Left hindlimb (tissue), 1 donor: ENCODE results near the gene KIF26A.
A peak's percentile ranks its signal among the peaks of the same experiment; 100 is the strongest.

ENCODE experiments used
- DNase-seq: peaks from one replicate; pipeline ENCODE4 v3.0.0-alpha.2; 2018

The KIF26A gene

DNA sequence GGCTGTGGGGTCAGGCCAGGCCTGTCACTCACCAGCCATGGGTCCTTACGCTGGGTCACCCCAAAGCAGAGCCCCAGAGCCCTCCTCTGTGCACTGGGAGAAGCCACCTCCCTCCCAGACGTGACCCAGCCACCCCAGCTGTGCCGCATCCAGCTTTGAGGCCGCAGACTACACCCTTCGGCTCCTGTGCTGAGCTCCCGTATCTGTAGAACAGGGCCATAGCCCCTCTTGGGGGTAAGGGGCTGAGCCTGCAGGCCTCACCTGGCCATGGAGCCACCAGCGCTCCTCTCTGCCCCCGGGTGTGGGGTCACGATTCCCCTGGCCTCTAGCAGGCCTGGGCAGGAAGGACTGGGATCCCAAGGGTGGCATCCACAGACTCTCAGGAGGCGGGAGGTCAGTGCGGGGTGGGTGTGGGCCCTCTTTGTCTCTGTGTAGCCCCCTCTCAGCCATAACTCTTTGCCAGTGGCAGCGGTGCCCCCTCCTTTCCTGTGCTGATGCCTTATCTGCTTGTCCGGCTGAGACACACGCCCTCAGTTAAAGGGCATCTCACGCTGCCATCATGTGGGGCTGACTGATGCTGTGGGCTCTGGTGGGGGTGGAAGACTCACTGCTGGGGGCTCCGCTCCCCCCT lies 36.6 kb upstream of the KIF26A start:
- DNase-seq: peak; percentile 22

- DNase-seq: peak; percentile 29
These were observed 36.0 kb upstream of the KIF26A start for GRCh38 chr14:104102282-104102914.

DNA sequence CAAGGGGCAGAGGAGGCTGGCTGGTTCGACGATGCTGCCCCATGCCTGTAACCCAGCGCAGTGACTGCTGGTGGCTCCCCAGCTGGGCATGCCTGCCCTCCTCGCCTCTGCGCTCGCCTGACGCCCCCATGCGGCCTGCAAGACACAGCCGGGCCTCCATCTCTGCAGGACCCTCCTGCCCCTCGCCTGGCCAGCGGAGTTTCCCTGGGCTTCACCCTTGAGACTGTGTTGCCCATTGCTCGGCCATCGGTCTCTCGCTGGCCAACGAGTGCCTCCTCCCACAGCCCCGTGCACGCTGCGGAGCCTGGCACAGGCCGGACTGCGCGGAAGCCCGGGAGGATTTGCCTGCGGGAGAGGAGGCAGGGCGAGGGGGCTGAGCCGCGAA lies 35.3 kb upstream of the KIF26A start:
- DNase-seq: peak; percentile 8

GRCh38 chr14:104103446-104104075 lies 34.8 kb upstream of the KIF26A start:
- DNase-seq: peak; percentile 22

DNA sequence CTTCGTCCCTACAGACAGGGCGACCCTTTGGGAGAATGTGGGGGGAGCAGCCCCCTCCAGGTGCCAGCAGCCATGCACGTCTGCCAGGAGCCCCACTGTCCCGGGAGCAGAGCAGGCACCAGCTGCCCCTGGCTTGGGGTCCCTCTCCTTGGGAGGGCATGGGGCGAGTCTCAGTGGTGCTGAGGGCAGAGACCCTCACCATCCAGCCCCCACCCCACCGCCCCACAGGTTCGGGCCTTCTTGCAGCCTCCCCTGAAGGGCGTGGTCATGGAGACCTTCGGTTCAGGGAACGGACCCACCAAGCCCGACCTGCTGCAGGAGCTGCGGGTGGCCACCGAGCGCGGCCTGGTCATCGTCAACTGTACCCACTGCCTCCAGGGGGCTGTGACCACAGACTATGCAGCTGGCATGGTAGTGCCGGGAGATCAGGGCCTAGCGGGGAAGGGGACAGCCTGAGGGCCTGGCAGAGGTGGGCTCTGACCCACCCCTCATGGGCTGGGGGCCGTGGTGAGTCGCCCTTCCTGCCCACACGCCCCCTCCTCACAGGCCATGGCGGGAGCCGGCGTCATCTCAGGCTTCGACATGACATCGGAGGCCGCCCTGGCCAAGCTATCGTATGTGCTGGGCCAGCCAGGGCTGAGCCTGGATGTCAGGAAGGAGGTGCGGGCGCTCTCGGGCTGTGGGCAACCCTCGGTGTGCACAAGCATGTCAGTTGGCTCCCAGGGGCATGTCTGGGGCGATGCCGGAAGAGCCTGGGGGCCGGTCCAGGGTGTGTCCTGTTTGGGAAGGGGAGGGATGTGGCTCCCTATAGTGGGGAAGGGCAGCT lies 34.1 kb upstream of the KIF26A start:
- peak; percentile 24 for DNase-seq

DNA sequence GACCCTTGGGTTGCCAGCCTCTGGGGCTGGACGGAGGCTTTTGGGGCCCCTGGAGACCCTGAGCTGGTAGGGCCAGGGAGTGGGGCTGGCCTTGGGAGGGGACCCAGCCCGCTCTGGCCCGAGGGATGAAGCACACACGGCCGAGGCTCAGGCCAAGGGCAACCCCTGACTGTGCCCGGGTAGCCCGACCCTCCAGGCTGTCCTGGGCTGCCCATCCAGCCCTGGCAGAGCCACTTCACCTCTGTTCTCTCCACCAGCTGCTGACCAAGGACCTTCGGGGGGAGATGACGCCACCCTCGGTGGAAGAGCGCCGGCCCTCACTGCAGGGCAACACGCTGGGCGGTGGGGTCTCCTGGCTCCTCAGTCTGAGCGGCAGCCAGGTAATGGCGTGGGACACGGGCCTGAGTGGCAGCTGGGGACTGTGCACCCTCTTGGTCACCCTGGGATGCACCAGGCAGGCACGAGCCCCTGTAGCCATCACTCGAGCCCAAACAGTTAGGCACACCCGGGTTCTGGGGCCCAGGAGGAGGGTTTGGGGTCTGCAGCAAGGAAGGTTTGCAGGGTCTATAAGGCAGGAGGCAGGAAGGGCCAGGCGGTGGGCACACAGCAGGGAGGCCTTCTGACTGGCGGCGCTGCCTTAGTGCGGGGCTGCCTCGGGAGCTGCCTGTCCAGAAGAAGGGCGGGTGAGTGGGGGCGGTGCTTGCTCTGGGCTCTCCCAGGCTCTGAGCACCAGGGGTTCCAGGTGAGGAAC lies 33.1 kb upstream of the KIF26A start:
- DNase-seq: peak; percentile 21

GRCh38 chr14:104105822-104106470 lies 32.4 kb upstream of the KIF26A start:
- peak; percentile 20 for DNase-seq

GRCh38 chr14:104106471-104106991 lies 31.9 kb upstream of the KIF26A start:
- DNase-seq: peak; percentile 6

DNA sequence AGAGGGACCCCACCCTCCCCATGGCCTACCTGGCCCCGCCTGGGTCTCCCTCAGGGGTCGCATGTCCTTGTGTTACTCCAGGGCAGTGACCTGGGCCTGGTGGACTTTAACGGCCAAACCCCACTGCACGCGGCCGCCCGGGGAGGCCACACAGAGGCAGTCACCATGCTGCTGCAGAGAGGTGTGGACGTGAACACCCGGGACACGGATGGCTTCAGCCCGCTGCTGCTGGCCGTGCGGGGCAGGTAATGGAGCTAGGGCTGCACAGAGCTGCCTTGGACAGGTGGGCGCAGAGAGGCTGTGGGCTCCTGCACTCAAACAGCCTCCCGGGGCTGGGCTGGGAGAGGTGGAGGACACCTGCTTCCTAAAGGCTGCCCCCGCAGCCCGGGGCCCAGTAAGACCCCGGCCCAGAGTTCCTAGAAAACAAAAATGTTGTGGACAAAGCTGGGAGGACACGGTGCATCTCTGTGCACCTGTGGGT lies 31.2 kb upstream of the KIF26A start:
- DNase-seq: peak; percentile 29

GRCh38 chr14:104107611-104108569 lies 30.5 kb upstream of the KIF26A start:
- DNase-seq: peak; percentile 30

GRCh38 chr14:104108570-104109541 lies 29.5 kb upstream of the KIF26A start:
- peak; percentile 23 for DNase-seq

DNA sequence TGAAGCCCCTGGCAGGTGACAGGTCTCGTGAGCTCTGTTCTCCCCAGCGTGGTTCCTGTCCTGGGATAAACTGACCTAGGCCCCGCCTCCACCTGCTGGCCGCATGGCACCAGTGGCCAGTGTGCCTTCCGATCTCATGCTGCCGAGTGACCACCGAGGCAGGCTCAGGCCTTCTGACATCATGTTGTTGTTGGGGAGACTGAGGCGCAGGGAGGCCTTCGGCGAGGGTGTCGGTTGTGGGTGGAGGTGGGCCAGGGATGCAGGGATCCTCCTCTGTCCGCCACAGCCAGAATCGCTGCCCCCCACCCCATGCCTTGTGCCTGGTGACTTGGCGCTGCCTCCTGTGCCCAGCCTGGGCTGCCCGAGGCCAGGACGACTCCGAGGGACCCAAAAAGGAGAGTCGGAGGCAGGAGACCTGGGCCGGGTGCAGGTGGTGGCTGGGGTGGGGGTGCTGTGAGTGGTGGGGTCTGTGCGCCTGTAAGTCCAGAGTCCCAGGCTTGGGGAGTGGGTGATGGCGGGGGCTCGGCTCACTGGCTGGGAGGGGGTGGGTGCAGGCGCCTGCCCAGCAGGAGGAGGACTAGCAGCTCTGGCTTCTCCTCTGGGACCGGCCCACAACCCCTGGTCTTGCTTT lies 28.5 kb upstream of the KIF26A start:
- DNase-seq: peak; percentile 16

- DNase-seq: peak; percentile 24
These were observed 27.7 kb upstream of the KIF26A start for GRCh38 chr14:104110491-104111209.

GRCh38 chr14:104111301-104112112 lies 26.9 kb upstream of the KIF26A start:
- peak; percentile 25 for DNase-seq

GRCh38 chr14:104112113-104112505 lies 26.3 kb upstream of the KIF26A start:
- DNase-seq: peak; percentile 11

DNA sequence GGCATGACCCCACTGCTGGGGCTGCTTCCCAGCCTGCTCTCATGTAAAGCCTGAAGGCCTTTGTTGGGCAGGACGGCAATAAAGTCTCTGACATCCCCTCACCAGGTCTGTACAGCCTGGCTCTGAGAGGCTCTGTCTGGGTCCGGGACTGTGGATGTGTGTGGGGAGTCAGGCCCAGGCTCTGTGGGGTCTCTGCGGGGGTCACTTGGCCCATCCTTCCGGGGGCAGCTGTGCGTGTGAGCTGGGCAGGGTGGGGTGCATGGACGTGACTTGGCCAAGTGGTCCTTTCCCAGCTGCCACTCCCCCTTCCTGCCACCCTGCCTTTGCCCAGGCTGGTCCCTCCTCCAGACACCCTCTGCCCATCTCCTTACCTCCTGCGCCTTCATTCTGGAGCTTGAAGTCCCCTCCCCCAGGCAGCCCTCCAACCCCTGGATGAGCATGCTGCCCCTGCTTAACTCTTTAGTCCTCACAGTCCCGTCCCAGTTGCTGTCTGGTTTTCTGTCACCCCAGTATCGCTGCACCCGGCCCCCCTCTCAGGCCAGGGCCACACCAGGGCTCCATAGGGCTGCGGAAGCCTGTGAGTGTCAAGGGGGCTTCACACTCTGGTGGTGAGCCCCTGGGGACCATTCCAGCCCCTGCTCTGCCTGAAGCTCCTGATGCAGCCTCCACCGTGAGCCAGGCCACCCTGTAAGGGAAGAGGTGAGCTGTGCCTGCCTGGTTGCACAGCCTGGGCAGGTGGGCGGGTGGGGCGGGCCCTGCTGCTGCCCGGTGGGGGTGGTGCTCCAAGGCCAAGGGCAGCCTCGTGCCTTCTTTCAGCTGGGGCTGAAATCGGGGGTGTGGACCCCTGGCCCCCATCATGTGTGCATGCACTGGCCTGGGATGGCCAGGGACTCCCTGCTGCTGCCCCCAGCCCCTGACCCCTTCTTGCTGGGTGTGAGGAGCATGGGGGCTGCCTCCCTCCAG lies 25.5 kb upstream of the KIF26A start:
- peak; percentile 18 for DNase-seq
